Activated T-helper 1 cell treated with anti-CD3 and anti-CD28 coated beads, Interleukin-12 subunit alpha, Interleukin-12 subunit beta, Interleukin-2, Interleukin-4 antibody, amounts not matched to agents 30 ng/mL and 10 ng/mL and 1 ng/mL, durations not matched to agents 14 hours and 24 hours and 36 hours (primary cell): ENCODE results near the gene BSG. TPM values are rescaled to one million over a fixed set of nuclear protein-coding genes. Genes with fewer than 3 reads are reported as not detected.

Experiments
- DNase-seq: peaks from one replicate; pipeline ENCODE4 v3.0.0; 2021; ENCODE audit warnings: low spot score
- H3K27ac Mint-ChIP-seq: one replicate; pipeline ENCODE4 v1.8.0; 2021; ENCODE audit warnings: mild to moderate bottlenecking, mixed read lengths
- H3K27me3 Mint-ChIP-seq: one replicate; pipeline ENCODE4 v1.8.0; 2022; ENCODE audit warnings: mild to moderate bottlenecking, moderate library complexity, mixed read lengths; ENCODE audit not compliant: insufficient read depth
- H3K36me3 Mint-ChIP-seq: one replicate; pipeline ENCODE4 v1.8.0; 2021; ENCODE audit warnings: low read depth, mixed read lengths
- H3K4me1 Mint-ChIP-seq: one replicate; pipeline ENCODE4 v1.8.0; 2021; ENCODE audit warnings: low read depth, mixed read lengths
- H3K4me3 Mint-ChIP-seq: one replicate; pipeline ENCODE4 v1.8.0; 2021; ENCODE audit warnings: mild to moderate bottlenecking, moderate library complexity, mixed read lengths
- H3K9me3 Mint-ChIP-seq: one replicate; pipeline ENCODE4 v1.8.0; 2021; ENCODE audit warnings: mixed read lengths
- intact Hi-C: fragments of 100-400 bp; cut with micrococcal nuclease; formaldehyde crosslinking; loops from one replicate; pipeline ENCODE4 v1.15.1; 2024
- total RNA-seq: library from RNA; stranded (reverse); gene quantifications from 2 replicates; pipeline ENCODE4 v1.2.3, GENCODE V29; 2022

Gene BSG
- total RNA-seq, 1 donor from 2014 or later: 308 TPM

DNA sequence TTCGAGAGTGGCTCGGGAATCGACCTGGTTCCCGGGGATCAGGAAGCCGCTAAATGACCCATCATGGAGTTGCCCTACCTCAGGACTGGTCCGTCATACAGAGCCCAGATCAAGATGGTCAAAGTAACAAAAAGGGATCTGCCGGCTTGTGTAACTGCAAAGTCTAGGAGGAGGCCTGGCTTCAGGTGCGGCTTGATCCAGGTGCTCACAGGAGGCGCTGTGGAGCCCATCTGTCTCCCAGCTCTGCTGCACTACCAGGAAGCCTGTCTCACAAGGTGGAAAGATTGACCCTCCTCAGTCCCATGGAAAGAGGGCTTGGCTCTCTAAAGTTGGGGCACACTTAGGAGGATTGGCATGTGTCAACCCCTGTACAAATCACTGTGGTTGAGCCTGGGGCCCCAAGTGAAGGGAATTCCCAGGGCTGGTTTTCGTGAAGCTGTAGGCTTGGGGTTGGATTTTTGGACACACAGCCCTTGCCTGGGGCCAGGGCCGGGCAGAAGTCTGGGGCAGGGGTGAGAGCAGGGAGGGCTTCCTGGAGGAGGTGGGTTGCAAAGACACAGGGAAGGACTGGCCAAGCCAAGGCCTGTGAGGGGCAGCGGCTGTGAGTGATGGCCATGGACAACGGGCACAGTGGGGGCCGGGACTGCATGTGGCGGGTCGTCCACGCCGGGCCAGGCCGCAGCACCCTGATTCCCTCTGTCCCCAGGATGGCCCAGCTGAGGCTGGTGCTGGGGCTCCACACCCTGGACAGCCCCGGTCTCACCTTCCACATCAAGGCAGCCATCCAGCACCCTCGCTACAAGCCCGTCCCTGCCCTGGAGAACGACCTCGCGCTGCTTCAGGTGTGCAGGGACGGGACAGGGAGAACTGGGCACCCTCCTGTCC is 24.3 kb upstream of the BSG start:
- Mint-ChIP-seq H3K27ac (no peak overlapping the region), H3K9me3 (no peaks in the 10 kb centered on the region), H3K27me3 (no peaks in the 10 kb centered on the region), H3K4me3 (no peak overlapping the region), H3K36me3 (peaks cover 9% of the 10 kb centered on the region), H3K4me1 (peaks cover 14% of the 10 kb centered on the region)
- no peak for DNase-seq
- intact Hi-C loops: no loop called here

GRCh38 chr19:548886-549830 is 23.2 kb upstream of the BSG start:
- intact Hi-C loops: no loop called here
- DNase-seq: no peak
- H3K4me3 Mint-ChIP-seq: no peak overlapping the region
- H3K27me3 Mint-ChIP-seq: no peaks in the 10 kb centered on the region
- H3K4me1 Mint-ChIP-seq: peaks cover 9% of the 10 kb centered on the region
- peaks cover 2% of the 10 kb centered on the region for H3K36me3 Mint-ChIP-seq
- no peaks in the 10 kb centered on the region for H3K9me3 Mint-ChIP-seq
- H3K27ac Mint-ChIP-seq: no peak overlapping the region

GRCh38 chr19:554817-555216 is 17.6 kb upstream of the BSG start:
- Mint-ChIP-seq H3K9me3 (no peaks in the 10 kb centered on the region), H3K27me3 (no peaks in the 10 kb centered on the region), H3K27ac (no peak overlapping the region), H3K4me3 (no peak overlapping the region), H3K36me3 (no peaks in the 10 kb centered on the region), H3K4me1 (no peaks in the 10 kb centered on the region)
- intact Hi-C loops: no loop called here
- DNase-seq: no peak

- intact Hi-C loops: no loop called here
- Mint-ChIP-seq H3K36me3 (no peaks in the 10 kb centered on the region), H3K27ac (no peak overlapping the region)
Measured at GRCh38 chr19:555474-555808, 17.0 kb upstream of the BSG start.

DNA sequence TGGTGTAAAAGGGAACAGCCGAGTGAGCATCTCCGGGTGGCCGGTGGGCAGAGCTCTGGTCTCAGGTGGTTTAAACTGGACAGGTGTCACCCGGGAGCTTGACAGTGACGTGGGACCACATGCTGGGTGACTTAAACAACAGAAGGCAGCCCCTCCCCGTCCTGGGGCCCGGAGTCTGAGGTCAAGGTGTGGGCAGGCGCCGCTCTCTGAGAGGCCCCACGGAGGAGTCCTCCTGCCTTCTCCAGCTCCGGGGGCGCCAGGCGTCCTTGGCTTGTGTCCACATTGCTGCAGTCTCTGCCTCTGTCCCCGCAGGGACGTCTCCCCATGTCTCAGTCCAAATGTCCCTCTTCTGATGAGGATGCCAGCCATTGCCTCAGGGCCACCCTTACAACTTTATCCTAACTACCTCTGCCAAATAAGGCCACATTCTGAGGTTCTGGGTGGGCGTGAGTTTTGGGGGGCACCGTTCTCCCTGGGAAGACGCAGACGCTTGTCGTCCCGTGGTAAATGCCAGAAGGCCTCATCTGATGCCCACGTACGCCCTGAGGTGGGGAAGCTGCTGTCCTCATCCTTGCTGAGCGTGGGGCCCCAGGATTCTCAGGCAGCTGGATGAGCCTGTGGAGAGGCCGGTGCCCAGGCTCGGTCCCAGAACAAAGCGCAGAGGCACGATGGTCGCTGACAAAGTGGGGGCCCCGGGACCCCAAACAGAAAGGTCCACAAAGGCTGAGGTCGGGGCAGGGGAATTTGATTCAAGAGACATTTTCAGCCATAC is 15.6 kb upstream of the BSG start:
- Mint-ChIP-seq H3K27ac (no peak overlapping the region), H3K4me3 (no peak overlapping the region), H3K27me3 (peaks cover 2% of the 10 kb centered on the region), H3K9me3 (no peaks in the 10 kb centered on the region), H3K4me1 (no peaks in the 10 kb centered on the region), H3K36me3 (no peaks in the 10 kb centered on the region)
- no peak for DNase-seq
- intact Hi-C loops: no loop called here

More at GRCh38 chr19:555474-555808, 17.0 kb upstream of the BSG start:
- DNase-seq: no peak
- H3K27me3 Mint-ChIP-seq: no peaks in the 10 kb centered on the region
- H3K9me3 Mint-ChIP-seq: no peaks in the 10 kb centered on the region
- no peaks in the 10 kb centered on the region for H3K4me1 Mint-ChIP-seq
- no peak overlapping the region for H3K4me3 Mint-ChIP-seq

GRCh38 chr19:558770-559439 is 13.5 kb upstream of the BSG start:
- Mint-ChIP-seq H3K36me3 (no peaks in the 10 kb centered on the region), H3K4me3 (no peak overlapping the region), H3K9me3 (no peaks in the 10 kb centered on the region), H3K27me3 (peaks cover 2% of the 10 kb centered on the region), H3K4me1 (no peaks in the 10 kb centered on the region), H3K27ac (no peak overlapping the region)
- intact Hi-C loops: no loop called here
- DNase-seq: no peak

GRCh38 chr19:560121-560520 is 12.3 kb upstream of the BSG start:
- H3K4me1 Mint-ChIP-seq: no peaks in the 10 kb centered on the region
- H3K27ac Mint-ChIP-seq: no peak overlapping the region
- DNase-seq: no peak
- H3K27me3 Mint-ChIP-seq: peaks cover 2% of the 10 kb centered on the region
- no peaks in the 10 kb centered on the region for H3K9me3 Mint-ChIP-seq
- H3K4me3 Mint-ChIP-seq: no peak overlapping the region
- intact Hi-C loops: no loop called here
- H3K36me3 Mint-ChIP-seq: no peaks in the 10 kb centered on the region

DNA sequence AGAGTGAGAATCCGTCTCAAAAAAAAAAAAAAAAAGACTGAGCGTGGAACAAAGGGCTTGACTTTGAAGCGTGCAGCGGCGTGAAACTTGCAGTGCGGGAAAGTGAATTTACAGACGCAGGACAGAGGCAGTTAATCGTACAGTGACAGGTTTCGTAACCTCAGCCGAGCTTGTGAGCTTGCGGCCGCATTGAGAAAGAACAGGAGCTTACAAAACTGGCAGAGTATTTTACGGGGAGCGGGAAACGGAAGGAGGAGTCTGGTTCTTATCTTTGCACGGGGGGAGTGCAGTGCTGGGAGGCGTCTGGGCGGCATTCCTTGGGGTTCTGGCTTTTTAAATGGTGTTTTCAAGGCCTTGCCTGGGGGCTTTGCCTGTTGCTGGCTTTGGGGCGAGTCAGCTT is 6.0 kb upstream of the BSG start:
- Mint-ChIP-seq H3K4me1 (peaks cover 6% of the 10 kb centered on the region), H3K36me3 (no peaks in the 10 kb centered on the region), H3K9me3 (no peaks in the 10 kb centered on the region), H3K27me3 (peaks cover 6% of the 10 kb centered on the region), H3K4me3 (no peak overlapping the region), H3K27ac (no peak overlapping the region)
- intact Hi-C loops: no loop called here
- no peak for DNase-seq

- H3K36me3 Mint-ChIP-seq: no peaks in the 10 kb centered on the region
- intact Hi-C loops: no loop called here
- H3K27ac Mint-ChIP-seq: no peak overlapping the region
- no peaks in the 10 kb centered on the region for H3K9me3 Mint-ChIP-seq
- H3K27me3 Mint-ChIP-seq: peaks cover 6% of the 10 kb centered on the region
- peaks cover 9% of the 10 kb centered on the region for H3K4me1 Mint-ChIP-seq
- no peak overlapping the region for H3K4me3 Mint-ChIP-seq
- DNase-seq: no peak
Measured at GRCh38 chr19:566844-567243, 5.6 kb upstream of the BSG start.

DNA sequence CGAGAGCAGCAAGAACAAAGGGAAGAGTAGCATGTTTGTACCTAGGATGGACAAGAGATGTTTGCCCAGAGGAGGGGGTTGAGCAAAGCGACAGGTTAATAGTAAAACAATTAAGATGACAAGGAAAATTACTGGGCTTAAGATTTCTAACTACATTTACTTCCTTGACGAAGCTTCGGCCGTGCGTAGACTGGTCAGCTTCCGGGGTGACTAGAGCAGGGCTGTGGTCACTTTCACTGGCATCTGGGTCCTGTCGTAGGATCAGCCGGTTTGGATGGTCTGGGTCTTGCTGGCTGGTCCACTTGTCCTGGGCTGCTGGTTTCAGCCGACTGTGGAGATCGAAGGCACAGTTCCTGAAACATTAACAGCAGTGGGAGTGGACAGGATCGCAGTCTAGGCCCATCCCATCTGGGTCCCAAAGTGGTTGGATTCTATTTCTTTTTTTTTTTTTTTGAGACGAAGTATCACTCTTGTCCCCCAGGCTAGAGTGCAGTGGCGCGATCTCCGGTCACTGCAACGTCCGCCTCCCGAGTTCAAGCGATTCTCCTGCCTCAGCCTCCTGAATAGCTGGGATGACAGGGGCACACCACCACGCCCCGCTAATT is 5.0 kb upstream of the BSG start:
- peaks cover 14% of the 10 kb centered on the region for H3K4me1 Mint-ChIP-seq
- peak overlapping the region; percentile 13 for H3K27ac Mint-ChIP-seq
- H3K9me3 Mint-ChIP-seq: no peaks in the 10 kb centered on the region
- intact Hi-C loops: no loop called here
- no peak overlapping the region for H3K4me3 Mint-ChIP-seq
- DNase-seq: no peak
- no peaks in the 10 kb centered on the region for H3K36me3 Mint-ChIP-seq
- peaks cover 6% of the 10 kb centered on the region for H3K27me3 Mint-ChIP-seq

DNA sequence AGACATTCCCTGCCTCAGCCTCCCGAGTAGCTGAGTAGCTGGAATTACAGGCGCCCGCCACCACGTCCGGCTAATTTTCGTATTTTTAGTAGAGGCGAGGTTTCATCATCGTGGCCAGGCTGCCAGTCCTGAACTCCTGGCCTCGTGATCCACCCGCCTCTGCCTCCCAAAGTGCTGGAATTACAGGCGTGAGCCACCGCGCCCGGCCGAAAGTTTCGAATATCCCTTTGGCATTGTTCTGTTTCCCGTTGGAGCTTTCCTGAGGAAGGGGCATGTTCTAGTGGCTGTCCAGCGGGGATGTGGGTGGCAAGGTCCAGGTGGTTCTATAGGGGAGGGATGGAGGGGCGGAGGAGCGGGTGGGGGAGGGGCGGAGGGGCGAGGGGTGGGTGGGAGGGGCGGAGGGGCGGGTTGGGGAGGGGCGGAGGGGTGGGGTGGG is 2.1 kb upstream of the BSG start:
- Mint-ChIP-seq H3K4me3 (peak overlapping the region; percentile 62), H3K27me3 (peaks cover 6% of the 10 kb centered on the region), H3K36me3 (peaks cover 4% of the 10 kb centered on the region), H3K27ac (peak overlapping the region; percentile 87), H3K4me1 (peaks cover 25% of the 10 kb centered on the region), H3K9me3 (no peaks in the 10 kb centered on the region)
- DNase-seq: no peak
- intact Hi-C loops: no loop called here
